ENCODE measurements around the gene CELF4.

DNA sequence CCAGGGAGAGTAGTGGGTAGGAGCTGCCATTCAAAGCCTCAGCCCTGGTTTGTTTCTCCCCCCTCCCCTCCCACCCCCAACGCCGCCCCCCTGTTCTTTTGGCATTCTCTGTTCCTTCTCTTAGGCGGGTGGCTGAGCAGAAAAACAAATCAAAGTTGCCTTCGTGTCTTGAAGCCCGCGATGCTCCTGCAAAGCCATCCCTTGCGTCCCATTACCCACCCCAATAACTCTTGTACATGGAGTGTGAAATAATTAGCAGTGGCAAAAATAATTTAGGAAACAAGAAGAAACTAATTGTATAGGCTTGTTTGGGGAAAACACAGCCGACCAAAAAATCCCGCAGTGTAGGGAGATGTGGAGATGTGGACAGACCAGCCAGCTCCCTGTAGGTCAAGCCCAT lies 59.6 kb downstream of the CELF4 start:
- TF ChIP-seq GATA3 (IDR thresholded peaks at IDR 0.05; ENCODE audit: low read depth, low read length): no peak
- TF ChIP-seq GATA2 (IDR thresholded peaks at IDR 0.05; ENCODE audit: low read depth, low read length): no peak

Data from SH-SY5Y (cell line).